Activated gamma-delta T cell treated with anti-CD3 and anti-CD28 coated beads, Interleukin-2, amount 50 U/mL, for 16 hours (primary cell): ENCODE measurements around the gene SNX15.

Source experiments
- DNase-seq: peaks from one replicate; pipeline ENCODE4 v3.0.0-alpha.2; 2020; ENCODE audit warnings: low read depth

SNX15 gene

GRCh38 chr11:65085446-65085845, 58.2 kb downstream of the SNX15 start:
- no peak for DNase-seq

GRCh38 chr11:65086809-65087208, 59.6 kb downstream of the SNX15 start:
- no peak for DNase-seq

GRCh38 chr11:65087216-65087615, 60.0 kb downstream of the SNX15 start:
- DNase-seq: no peak

GRCh38 chr11:65087827-65088226, 60.6 kb downstream of the SNX15 start:
- DNase-seq: no peak

- no peak for DNase-seq
These were observed 62.4 kb downstream of the SNX15 start for GRCh38 chr11:65089621-65090020.
